ENCODE measurements around the gene OLFML1.

- TF ChIP-seq EZH2 (IDR thresholded peaks at IDR 0.05) (no peak), EZH2phosphoT487 (IDR thresholded peaks at IDR 0.05) (no peak)
- TF ChIP-seq, protein P1, sequence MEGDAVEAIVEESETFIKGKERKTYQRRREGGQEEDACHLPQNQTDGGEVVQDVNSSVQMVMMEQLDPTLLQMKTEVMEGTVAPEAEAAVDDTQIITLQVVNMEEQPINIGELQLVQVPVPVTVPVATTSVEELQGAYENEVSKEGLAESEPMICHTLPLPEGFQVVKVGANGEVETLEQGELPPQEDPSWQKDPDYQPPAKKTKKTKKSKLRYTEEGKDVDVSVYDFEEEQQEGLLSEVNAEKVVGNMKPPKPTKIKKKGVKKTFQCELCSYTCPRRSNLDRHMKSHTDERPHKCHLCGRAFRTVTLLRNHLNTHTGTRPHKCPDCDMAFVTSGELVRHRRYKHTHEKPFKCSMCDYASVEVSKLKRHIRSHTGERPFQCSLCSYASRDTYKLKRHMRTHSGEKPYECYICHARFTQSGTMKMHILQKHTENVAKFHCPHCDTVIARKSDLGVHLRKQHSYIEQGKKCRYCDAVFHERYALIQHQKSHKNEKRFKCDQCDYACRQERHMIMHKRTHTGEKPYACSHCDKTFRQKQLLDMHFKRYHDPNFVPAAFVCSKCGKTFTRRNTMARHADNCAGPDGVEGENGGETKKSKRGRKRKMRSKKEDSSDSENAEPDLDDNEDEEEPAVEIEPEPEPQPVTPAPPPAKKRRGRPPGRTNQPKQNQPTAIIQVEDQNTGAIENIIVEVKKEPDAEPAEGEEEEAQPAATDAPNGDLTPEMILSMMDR (IDR thresholded peaks at IDR 0.05) = no peak
Observed at GRCh38 chr11:7499081-7499480, 13.8 kb downstream of the OLFML1 start.
